T-helper 2 cell (primary cell): ENCODE data around the gene LEMD3.

Experiments used
- DNase-seq, 5 experiments: peaks; one replicate each; pipeline versions ENCODE4 v3.0.0 to v3.0.0-alpha.2; 2012 to 2022
- total RNA-seq, 2 donors: gene quantifications; one replicate each; lab custom pipeline; 2026; lab: John Stamatoyannopoulos, UW

Gene LEMD3
- total RNA-seq: 107 to 113 reads per million in 2 donors

DNA sequence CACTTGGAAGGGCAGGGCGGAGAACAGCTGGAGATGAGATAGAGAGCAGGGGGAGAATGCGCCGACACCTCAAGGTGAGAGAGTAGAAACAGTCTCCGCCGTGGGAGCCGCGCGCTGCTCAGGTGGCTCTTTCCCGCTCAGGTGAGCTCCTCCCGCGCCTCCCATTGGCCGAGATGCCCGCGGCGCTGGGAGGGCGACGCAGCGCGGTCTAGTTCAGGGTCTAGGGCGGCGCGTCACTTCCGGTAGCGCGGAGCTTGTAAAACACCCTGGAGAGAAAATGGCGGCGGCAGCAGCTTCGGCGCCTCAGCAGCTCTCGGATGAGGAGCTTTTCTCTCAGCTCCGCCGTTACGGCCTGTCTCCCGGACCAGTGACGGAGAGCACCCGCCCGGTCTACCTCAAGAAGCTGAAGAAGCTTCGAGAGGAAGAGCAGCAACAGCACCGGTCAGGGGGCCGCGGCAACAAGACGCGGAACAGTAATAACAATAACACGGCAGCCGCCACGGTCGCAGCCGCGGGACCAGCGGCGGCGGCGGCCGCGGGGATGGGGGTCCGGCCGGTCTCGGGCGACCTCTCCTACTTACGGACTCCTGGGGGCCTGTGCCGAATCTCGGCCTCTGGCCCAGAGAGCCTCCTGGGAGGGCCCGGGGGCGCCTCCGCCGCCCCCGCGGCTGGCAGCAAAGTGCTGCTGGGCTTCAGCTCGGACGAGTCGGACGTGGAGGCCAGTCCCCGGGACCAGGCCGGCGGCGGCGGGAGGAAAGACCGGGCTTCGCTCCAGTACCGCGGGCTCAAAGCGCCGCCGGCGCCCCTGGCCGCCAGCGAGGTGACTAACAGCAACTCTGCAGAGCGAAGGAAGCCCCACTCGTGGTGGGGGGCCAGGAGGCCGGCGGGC is at the start of gene LEMD3:
Gene LEMD3 (plus strand): TSS at position 264 of the 889 bp plus-strand sequence. CDS start 14 bp downstream, at position 278.
- DNase-seq: peak; percentile 87 to 97 (median 94)

- DNase-seq: peak in 1 of 5 experiments; percentile 45
Observed at GRCh38 chr12:65121049-65121955, 48.1 kb upstream of the LEMD3 start, which contains the start of gene WIF1. Gene WIF1 (minus strand): TSS chr12:65121305. CDS start chr12:65121191, 114 bp downstream.

GRCh38 chr12:65121956-65122469 is 47.4 kb upstream of the LEMD3 start:
- DNase-seq: no peak

DNA sequence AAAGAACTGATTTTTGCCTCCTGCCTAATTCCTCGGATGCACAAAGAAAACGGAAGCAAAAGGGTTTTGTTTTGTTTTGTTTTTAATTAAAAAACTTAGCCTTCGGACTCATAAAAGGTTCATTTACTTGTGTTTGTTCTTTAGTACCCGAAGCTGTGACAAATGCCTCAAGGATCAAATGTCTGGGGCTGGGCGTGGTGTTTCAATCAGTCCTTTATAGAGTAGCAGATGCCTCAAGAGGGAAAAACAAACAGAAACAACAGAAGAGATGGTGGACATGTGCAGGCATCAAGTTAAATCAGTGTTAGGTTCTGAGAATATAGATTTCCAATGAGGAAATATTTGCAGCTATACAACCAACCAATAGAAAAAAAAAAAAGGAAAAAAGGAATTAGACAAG is 46.7 kb upstream of the LEMD3 start:
- DNase-seq: no peak

DNA sequence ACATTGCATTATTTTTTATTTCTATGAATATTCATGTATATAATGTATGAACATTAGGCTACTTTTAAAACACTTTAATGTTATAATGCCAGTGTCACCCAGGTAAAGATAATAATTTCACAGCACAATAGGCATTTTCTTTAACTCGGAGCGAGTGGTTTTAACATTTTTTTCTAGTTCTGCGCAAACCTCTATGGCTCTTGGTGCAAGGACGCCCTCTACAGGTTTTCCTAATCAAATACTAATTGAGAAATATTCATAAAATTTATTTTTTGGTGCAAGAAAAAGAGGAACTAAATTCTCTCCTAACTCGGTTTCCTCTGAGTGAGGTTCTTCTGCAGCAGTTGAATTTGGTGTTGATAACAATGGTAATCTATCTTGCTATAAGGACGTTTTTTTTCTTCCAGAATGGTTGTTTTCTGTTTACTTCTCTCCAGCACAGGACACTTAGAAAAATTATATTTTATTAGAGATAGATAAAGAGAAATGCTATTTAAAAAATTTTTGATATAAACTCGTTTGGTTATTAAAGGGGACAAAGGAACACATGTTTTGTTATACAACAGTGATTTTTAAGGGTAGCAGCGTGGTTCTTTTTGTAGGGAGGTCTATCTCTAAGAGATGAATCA is 45.8 kb upstream of the LEMD3 start:
- DNase-seq: peak in 1 of 5 experiments; percentile 42

DNA sequence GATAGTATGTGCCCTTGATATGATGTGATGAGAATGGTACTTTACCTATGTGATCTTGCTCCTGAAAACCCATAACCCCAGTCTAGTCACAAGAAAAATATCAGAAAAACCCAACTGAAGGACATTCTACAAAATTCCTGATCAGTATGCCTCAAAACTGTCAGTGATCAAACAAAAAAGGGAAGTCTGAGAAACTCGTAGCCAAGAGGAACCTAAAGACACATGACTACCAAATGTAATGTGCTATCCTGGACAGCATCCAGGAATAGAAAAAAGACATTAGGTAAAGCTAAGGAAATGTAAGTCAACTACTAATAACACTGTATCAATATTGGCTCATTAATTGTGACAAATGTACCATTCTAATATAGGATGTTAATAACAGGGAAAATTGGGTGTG is 44.1 kb upstream of the LEMD3 start:
- no peak for DNase-seq

- DNase-seq: no peak
Observed at GRCh38 chr12:65125975-65126374, 43.4 kb upstream of the LEMD3 start.

DNA sequence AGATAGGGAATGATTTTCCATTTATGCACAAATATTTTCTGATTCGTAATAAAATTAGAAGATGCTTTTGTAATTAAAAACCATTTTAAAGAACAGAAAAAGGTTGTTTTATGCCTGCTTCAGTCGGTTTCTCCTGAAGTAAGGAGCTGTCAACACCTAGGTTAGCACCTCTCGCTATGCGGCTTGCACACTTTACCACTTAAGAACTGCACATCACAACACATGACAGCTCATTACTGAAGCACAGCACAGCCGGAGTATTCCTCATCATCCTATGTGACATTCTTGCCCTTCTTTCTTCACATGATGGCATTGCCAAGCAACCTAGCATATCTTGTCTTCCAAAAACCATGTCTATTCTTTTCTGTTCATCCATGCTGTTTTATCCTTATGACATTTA is 42.9 kb upstream of the LEMD3 start:
- DNase-seq: no peak

GRCh38 chr12:65133879-65134278 is 35.5 kb upstream of the LEMD3 start:
- DNase-seq: no peak

DNA sequence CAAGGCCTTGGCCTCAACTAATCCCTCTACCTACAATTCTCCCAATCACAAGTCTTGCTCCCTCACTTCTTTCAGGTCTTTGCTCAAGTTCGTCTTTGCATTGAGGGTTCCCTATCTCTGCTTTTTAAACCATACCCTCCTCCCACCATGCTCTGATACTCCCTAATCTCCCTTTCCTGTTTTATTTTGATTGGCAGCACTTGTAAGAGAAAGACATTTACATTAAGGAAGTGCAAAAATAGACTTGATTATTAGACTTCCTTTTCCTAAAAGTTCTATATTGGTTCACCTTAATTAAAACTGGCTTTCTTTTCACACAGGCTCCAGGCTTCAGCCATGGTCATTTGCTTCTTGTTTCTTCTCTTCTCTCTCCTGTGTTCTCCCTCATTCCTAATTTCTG is 30.0 kb upstream of the LEMD3 start:
- DNase-seq: no peak

- DNase-seq: no peak
Observed at GRCh38 chr12:65140738-65141137, 28.6 kb upstream of the LEMD3 start.

DNA sequence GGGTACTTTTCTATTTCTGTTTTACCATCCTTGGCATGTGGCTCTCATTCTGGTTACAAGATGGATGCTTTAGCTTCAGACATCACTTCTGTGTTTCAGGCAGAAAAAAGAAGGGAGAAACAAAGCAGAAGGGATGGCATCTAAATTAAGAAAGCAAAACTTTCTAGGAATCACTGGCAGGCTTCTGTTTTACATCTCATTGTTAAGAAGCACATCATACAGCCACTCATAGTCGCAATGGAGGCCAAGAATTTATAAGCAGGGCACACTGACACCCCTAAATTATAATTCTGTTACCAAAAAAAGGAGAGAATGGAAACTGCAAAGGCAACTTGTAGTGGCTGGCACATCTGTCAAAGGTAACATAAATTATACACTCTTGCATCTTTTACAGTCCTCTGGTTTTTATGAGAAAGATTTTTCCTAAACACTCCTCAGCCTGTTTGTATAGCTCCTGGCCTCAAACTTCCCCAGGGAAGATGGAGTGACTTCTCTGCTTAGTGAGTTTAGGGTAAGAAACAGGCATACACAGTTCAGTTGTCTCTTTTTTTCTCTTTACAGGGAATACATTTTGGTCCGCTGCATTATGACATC is 22.0 kb upstream of the LEMD3 start:
- DNase-seq: no peak

DNA sequence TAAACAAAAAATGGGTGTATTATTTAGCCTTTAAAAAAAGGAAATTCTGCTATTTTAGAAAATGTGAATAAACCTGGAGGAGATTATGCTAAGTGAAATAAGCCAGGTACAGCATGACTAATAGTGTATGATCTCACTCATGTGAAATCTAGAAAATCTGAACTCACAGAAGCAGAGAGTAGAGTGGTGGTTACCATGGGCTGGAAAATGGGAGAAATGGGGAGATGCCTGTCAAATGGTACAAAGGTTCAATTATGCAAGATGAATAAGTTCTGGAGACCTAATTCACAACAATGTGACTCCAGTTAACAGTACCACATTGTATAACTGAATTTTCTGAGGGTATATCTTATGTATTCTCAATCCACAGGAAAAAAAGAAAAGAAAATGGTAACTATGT is 17.4 kb upstream of the LEMD3 start:
- no peak for DNase-seq

- no peak for DNase-seq
Observed at GRCh38 chr12:65152596-65152995, 16.8 kb upstream of the LEMD3 start.

- DNase-seq: peak in 1 of 5 experiments; percentile 57
Observed at GRCh38 chr12:65155784-65156183, 13.6 kb upstream of the LEMD3 start.

GRCh38 chr12:65156366-65156841 is 13.0 kb upstream of the LEMD3 start:
- peak in 2 of 5 experiments; percentile 4 to 86 for DNase-seq

GRCh38 chr12:65157091-65157490 is 12.3 kb upstream of the LEMD3 start:
- no peak for DNase-seq

DNA sequence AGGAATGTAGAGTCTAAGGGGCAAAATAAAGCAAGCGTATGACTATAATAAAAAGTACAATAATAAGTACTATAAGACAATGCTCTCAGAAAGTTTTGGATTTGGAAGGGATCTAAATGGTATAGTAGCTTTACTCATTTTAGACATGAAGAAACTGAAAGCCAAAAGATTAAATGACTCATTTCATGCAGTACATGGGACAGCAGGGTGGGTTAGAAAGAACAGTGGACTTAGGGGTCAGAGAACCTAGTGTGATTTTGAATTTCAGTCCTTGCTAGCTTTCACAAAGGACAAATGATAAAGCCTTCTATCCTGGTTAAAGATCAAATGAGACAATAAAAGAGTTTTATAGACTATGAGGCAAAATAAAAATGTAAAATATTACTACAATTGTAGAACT is 6.8 kb upstream of the LEMD3 start:
- DNase-seq: no peak

DNA sequence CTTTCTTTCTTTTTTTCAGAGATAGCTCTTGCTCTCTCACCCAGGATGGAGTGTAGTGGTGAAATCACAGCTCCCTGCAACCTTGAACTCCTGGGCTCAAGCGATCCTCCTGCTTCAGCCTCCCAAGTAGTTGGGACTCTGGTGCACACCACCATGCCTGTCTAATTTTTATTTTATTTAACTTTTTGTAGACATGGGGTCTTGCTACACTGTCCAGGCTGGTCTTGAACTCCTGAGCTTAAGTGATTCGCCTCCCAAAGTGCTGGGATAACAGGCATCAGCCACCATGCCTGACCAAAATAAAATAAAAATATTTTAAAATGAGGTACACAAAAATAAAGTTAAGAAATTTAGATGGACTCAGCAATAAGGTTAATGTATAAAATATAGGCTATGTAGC is 5.1 kb upstream of the LEMD3 start:
- no peak for DNase-seq

DNA sequence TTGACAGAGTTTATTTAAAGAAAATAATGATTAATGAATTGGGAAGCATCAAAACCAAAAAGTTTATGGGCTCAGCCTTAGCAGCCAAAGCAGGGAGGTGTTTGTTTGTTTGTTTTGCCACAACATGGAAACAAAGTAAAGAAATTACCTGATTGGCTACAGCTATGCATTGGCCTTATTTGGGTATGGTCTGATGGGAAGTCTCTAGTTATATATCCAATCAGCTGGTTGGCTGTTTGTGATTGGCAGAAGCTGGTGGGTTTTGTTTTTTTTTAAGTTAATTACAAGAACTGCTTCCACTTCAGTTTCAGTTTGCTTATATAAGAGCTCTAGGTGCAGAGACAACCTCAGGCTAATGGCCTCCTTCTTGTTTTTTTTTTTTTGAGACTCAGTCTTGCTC is 4.6 kb upstream of the LEMD3 start:
- peak in 1 of 5 experiments; percentile 45 for DNase-seq

GRCh38 chr12:65168681-65169319 is 583 bp upstream of the LEMD3 start:
- peak in 1 of 5 experiments; percentile 42 for DNase-seq
